ENCODE results near the gene MAN1B1. TPM values are rescaled to one million over a fixed set of nuclear protein-coding genes. Genes with fewer than 3 reads are reported as not detected.
A peak's percentile ranks its signal among the peaks of the same experiment; 100 is the strongest.

Gene MAN1B1
- total and polyA plus RNA-seq, 4 donors = 19.9 to 31.8 (median 26.5) TPM

DNA sequence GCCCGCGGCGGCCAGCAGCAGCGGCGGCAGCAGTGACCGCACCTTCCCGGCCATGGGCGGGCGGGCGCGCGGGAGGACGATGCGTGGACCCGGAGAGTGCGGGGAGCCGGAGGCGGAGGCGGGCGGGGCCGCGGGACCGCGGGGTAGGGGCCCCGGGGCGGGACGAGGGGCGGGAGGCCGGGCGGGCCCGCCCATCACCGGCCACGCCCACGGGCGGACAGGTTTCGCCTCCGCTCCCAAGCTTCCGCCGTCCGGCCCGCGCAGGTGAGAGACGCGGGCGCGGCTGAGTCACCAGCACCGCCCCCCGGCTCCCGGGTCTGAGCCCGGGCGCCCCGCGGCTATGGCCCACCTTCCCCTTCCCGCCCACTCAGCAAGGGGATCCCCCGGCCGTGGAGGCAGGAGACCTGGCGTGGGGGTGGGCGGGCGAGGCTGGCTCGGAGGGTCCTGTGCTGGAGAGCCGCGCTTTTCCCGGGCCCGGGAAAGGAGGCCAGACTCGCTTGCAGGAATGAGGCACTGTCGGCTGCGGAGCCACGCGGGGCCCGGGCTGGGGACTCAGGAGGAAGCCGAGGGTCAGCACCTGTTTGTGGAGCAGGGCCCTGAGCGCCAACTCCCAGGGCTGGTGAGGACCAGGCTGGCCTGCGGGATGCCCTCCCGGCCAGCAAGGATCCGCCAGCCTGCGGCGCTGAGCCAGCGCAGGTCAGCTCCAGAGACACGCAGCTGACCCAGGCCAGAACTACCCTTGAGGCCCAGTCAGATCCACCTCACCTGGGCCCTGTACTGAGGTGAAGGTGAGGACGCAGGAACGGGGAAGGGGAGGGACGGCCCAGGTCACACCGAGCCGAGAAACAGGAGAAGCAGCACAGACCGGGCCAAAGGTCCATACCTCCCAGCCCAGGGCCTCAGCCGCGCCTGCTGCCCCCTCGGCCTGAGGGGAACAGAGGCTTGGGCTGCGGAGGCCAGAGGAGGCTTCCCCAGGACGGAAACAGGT is 32.5 kb upstream of the MAN1B1 start, which contains the start of gene ENTPD2:
Gene ENTPD2, minus strand, starts transcription at position 118 of the 988 bp plus-strand sequence. Its CDS starts 64 bp downstream, at position 54.
- peak within 1 kb of the TSS; percentile 84 to 88 for H3K27ac ChIP-seq (ENCODE audit: low read depth in 1 of 2, low read length in 2 of 2)
- DNase-seq (ENCODE audit: low spot score) = no peak

DNA sequence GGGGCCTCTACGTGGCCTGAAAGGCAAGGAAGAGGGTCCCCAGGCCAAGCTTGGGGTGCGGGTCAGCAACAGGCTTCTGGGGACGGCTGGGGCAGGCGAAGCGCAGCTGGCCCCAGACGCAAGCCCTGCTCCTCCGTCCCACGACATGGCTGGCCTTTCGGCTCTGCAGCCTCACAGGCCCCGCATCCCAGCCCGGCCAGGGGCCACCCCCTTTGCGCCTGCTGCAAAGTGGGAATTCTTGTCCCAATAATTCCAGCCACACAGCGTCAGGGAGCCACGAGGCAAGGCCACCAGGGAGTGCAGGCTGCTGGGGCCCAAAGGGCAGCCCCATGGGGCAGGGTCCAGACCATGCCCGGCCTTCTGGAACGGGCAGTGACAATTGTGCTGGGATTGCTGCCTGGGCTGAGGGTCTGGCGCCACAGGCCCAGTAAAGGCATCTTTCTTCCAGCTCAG is 31.8 kb upstream of the MAN1B1 start:
- Histone ChIP-seq H3K9me3 (ENCODE audit: control insufficient read depth in 4 of 4, low read length in 3 of 4) (no peaks in the 10 kb centered on the region), H3K9ac (ENCODE audit: low read depth in 1 of 2, low read length in 2 of 2) (no peak overlapping the region), H3K36me3 (ENCODE audit: control insufficient read depth in 4 of 4, insufficient read depth in 3 of 4, low read depth in 1 of 4, low read length in 3 of 4) (no peaks in the 10 kb centered on the region), H3K4me3 (ENCODE audit: low read depth in 1 of 3, low read length in 3 of 3) (peak overlapping the region in 1 of 3 donors; percentile 52), H3K27me3 (ENCODE audit: control insufficient read depth in 4 of 4, insufficient read depth in 4 of 4, low read length in 3 of 4) (no peaks in the 10 kb centered on the region), H3K4me1 (ENCODE audit: control insufficient read depth in 4 of 4, insufficient read depth in 4 of 4, low read length in 3 of 4) (peaks cover 21 to 38% (median 30%) of the 10 kb centered on the region in 4 donors), H3K27ac (ENCODE audit: low read depth in 1 of 2, low read length in 2 of 2) (peak overlapping the region; percentile 84 to 88)
- TF ChIP-seq TAF1 (conservative IDR thresholded peaks at IDR 0.05) (no peak), FOXA1 (IDR thresholded peaks at IDR 0.05) (no peak), RXRA (IDR thresholded peaks at IDR 0.05) (peak in 1 of 2 donors; percentile 34), RAD21 (IDR thresholded peaks at IDR 0.05) (no peak), EGR1 (IDR thresholded peaks at IDR 0.05; ENCODE audit: low read depth in 2 of 2) (no peak), HNF4A (conservative IDR thresholded peaks at IDR 0.05) (peak; percentile 86 to 94), GABPA (IDR thresholded peaks at IDR 0.05 in 1 of 2, conservative IDR thresholded peaks at IDR 0.05 in 1 of 2) (no peak), NR2F2 (IDR thresholded peaks at IDR 0.05) (no peak), SP1 (IDR thresholded peaks at IDR 0.05) (no peak), JUND (IDR thresholded peaks at IDR 0.05) (no peak), HNF4G (IDR thresholded peaks at IDR 0.05) (peak; percentile 50), YY1 (IDR thresholded peaks at IDR 0.05) (no peak), FOXA2 (IDR thresholded peaks at IDR 0.05) (no peak)
- TF ChIP-seq, protein P1, sequence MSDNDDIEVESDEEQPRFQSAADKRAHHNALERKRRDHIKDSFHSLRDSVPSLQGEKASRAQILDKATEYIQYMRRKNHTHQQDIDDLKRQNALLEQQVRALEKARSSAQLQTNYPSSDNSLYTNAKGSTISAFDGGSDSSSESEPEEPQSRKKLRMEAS (IDR thresholded peaks at IDR 0.05) = no peak
- TF ChIP-seq, protein P2, sequence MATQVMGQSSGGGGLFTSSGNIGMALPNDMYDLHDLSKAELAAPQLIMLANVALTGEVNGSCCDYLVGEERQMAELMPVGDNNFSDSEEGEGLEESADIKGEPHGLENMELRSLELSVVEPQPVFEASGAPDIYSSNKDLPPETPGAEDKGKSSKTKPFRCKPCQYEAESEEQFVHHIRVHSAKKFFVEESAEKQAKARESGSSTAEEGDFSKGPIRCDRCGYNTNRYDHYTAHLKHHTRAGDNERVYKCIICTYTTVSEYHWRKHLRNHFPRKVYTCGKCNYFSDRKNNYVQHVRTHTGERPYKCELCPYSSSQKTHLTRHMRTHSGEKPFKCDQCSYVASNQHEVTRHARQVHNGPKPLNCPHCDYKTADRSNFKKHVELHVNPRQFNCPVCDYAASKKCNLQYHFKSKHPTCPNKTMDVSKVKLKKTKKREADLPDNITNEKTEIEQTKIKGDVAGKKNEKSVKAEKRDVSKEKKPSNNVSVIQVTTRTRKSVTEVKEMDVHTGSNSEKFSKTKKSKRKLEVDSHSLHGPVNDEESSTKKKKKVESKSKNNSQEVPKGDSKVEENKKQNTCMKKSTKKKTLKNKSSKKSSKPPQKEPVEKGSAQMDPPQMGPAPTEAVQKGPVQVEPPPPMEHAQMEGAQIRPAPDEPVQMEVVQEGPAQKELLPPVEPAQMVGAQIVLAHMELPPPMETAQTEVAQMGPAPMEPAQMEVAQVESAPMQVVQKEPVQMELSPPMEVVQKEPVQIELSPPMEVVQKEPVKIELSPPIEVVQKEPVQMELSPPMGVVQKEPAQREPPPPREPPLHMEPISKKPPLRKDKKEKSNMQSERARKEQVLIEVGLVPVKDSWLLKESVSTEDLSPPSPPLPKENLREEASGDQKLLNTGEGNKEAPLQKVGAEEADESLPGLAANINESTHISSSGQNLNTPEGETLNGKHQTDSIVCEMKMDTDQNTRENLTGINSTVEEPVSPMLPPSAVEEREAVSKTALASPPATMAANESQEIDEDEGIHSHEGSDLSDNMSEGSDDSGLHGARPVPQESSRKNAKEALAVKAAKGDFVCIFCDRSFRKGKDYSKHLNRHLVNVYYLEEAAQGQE (IDR thresholded peaks at IDR 0.05) = no peak
- TF ChIP-seq, protein P3, sequence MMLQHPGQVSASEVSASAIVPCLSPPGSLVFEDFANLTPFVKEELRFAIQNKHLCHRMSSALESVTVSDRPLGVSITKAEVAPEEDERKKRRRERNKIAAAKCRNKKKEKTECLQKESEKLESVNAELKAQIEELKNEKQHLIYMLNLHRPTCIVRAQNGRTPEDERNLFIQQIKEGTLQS (IDR thresholded peaks at IDR 0.05) = no peak
- TF ChIP-seq, protein P4, sequence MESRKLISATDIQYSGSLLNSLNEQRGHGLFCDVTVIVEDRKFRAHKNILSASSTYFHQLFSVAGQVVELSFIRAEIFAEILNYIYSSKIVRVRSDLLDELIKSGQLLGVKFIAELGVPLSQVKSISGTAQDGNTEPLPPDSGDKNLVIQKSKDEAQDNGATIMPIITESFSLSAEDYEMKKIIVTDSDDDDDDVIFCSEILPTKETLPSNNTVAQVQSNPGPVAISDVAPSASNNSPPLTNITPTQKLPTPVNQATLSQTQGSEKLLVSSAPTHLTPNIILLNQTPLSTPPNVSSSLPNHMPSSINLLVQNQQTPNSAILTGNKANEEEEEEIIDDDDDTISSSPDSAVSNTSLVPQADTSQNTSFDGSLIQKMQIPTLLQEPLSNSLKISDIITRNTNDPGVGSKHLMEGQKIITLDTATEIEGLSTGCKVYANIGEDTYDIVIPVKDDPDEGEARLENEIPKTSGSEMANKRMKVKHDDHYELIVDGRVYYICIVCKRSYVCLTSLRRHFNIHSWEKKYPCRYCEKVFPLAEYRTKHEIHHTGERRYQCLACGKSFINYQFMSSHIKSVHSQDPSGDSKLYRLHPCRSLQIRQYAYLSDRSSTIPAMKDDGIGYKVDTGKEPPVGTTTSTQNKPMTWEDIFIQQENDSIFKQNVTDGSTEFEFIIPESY (IDR thresholded peaks at IDR 0.05) = no peak
- TF ChIP-seq, protein P5, sequence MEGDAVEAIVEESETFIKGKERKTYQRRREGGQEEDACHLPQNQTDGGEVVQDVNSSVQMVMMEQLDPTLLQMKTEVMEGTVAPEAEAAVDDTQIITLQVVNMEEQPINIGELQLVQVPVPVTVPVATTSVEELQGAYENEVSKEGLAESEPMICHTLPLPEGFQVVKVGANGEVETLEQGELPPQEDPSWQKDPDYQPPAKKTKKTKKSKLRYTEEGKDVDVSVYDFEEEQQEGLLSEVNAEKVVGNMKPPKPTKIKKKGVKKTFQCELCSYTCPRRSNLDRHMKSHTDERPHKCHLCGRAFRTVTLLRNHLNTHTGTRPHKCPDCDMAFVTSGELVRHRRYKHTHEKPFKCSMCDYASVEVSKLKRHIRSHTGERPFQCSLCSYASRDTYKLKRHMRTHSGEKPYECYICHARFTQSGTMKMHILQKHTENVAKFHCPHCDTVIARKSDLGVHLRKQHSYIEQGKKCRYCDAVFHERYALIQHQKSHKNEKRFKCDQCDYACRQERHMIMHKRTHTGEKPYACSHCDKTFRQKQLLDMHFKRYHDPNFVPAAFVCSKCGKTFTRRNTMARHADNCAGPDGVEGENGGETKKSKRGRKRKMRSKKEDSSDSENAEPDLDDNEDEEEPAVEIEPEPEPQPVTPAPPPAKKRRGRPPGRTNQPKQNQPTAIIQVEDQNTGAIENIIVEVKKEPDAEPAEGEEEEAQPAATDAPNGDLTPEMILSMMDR (IDR thresholded peaks at IDR 0.05; ENCODE audit: low read depth, low read length, missing input control) = no peak
- WGBS = 40% methylated on average over 17 of the region's 17 CpGs
- no peak for DNase-seq (ENCODE audit: low spot score)

More for the DNA sequence above, 32.5 kb upstream of the MAN1B1 start, which contains the start of gene ENTPD2:
- H3K4me3 ChIP-seq (ENCODE audit: low read depth in 1 of 3, low read length in 3 of 3) = peak within 1 kb of the TSS in 2 of 3 donors; percentile 49 to 52
- H3K9me3 ChIP-seq (ENCODE audit: control insufficient read depth in 4 of 4, low read length in 3 of 4) = no peaks in the 10 kb centered on the region
- H3K36me3 ChIP-seq (ENCODE audit: control insufficient read depth in 4 of 4, insufficient read depth in 3 of 4, low read depth in 1 of 4, low read length in 3 of 4) = no peaks in the 10 kb centered on the region
- no peak within 1 kb of the TSS for H3K9ac ChIP-seq (ENCODE audit: low read depth in 1 of 2, low read length in 2 of 2)
- H3K27me3 ChIP-seq (ENCODE audit: control insufficient read depth in 4 of 4, insufficient read depth in 4 of 4, low read length in 3 of 4) = peaks cover 0 to 3% (median 0%) of the 10 kb centered on the region in 4 donors
- TF ChIP-seq RXRA (IDR thresholded peaks at IDR 0.05) = no peak
- no peak for TF ChIP-seq RAD21 (IDR thresholded peaks at IDR 0.05)
- no peak for TF ChIP-seq EGR1 (IDR thresholded peaks at IDR 0.05; ENCODE audit: low read depth in 2 of 2)
- TF ChIP-seq YY1 (IDR thresholded peaks at IDR 0.05) = no peak
- TF ChIP-seq HNF4G (IDR thresholded peaks at IDR 0.05) = no peak
- no peak for TF ChIP-seq TAF1 (conservative IDR thresholded peaks at IDR 0.05)
- WGBS = 8% methylated on average over 90 of the region's 90 CpGs
- H3K4me1 ChIP-seq (ENCODE audit: control insufficient read depth in 4 of 4, insufficient read depth in 4 of 4, low read length in 3 of 4) = peaks cover 21 to 43% (median 30%) of the 10 kb centered on the region in 4 donors
